IMR-90 (cell line): Measurements from ENCODE around the gene CLASP1. TPM values are rescaled to one million over a fixed set of nuclear protein-coding genes. Genes with fewer than 3 reads are reported as not detected.

Experiments used
- ATAC-seq: fragments of 200-7000 bp; cut with Tn5 transposase; 2 replicates; pipeline ENCODE4 v1.9.1; 2020; ENCODE audit warnings: low read depth, mild to moderate bottlenecking, moderate library complexity
- BruUV-seq: library from RNA; stranded (reverse); fragments of 400-500 nt; replicated peaks from 2 replicates; lab custom pipeline; 2021; lab: Mats Ljungman, UMichigan
- CTCF ChIA-PET: fragments of 300-600 bp; formaldehyde crosslinking; extraction: SDS; loops from one replicate; lab custom pipeline; 2021; ENCODE audit warnings: antibody characterized with exemption; lab: Yijun Ruan, JAX
- POLR2A ChIA-PET: fragments of 300-600 bp; sonication (Branson Sonifier 250); formaldehyde crosslinking; loops from one replicate; lab custom pipeline; 2022; ENCODE audit warnings: antibody characterized with exemption; ENCODE audit not compliant: unreplicated experiment; lab: Charles Lee
- DNase-seq: peaks from one replicate; pipeline ENCODE4 v3.0.0; 2013
- H2AFZ ChIP-seq: replicated peaks from 2 replicates; pipeline ENCODE3; 2013; ENCODE audit warnings: low read length, mild to moderate bottlenecking; ENCODE audit not compliant: poor library complexity
- H2AK5ac ChIP-seq: 2 replicates; pipeline ENCODE4 v1.6.1; 2013; ENCODE audit warnings: low read depth, low read length, inconsistent platforms
- H2AK9ac ChIP-seq: replicated peaks from 2 replicates; pipeline ENCODE3; 2013; ENCODE audit warnings: mild to moderate bottlenecking, low read depth, low read length, moderate library complexity; ENCODE audit not compliant: poor library complexity
- H2BK120ac ChIP-seq: 2 replicates; pipeline ENCODE4 v1.6.1; 2013; ENCODE audit warnings: low read depth, low read length, inconsistent platforms
- H2BK15ac ChIP-seq: 3 replicates; pipeline ENCODE4 v1.6.1; 2013; ENCODE audit warnings: low read depth, low read length, inconsistent platforms
- H2BK20ac ChIP-seq: 2 replicates; pipeline ENCODE4 v1.6.1; 2013; ENCODE audit warnings: low read depth, mild to moderate bottlenecking, inconsistent platforms, low read length, moderate library complexity
- H2BK5ac ChIP-seq: 2 replicates; pipeline ENCODE4 v1.6.1; 2013; ENCODE audit warnings: mild to moderate bottlenecking, low read depth, low read length, inconsistent platforms; ENCODE audit not compliant: poor library complexity, severe bottlenecking
- H3K14ac ChIP-seq: replicated peaks from 2 replicates; pipeline ENCODE4 v1.6.1; 2013; ENCODE audit warnings: low read depth, low read length, inconsistent platforms
- H3K18ac ChIP-seq: 2 replicates; pipeline ENCODE4 v1.6.1; 2013; ENCODE audit warnings: low read depth, low read length, control low read depth
- H3K23ac ChIP-seq: 2 replicates; pipeline ENCODE4 v1.6.1; 2013; ENCODE audit warnings: low read depth, low read length, inconsistent platforms
- H3K27ac ChIP-seq: 2 replicates; pipeline ENCODE4 v1.5.1; 2013; ENCODE audit warnings: mild to moderate bottlenecking, control low read depth, low read length; ENCODE audit not compliant: insufficient read depth
- H3K27me3 ChIP-seq: 2 replicates; pipeline ENCODE4 v1.6.1; 2013; ENCODE audit warnings: low read length; ENCODE audit not compliant: control insufficient read depth, insufficient read depth
- H3K36me3 ChIP-seq: 2 replicates; pipeline ENCODE4 v1.6.1; 2013; ENCODE audit warnings: low read length, mixed read lengths; ENCODE audit not compliant: control insufficient read depth, insufficient read depth
- H3K4ac ChIP-seq: 2 replicates; pipeline ENCODE4 v1.6.1; 2013; ENCODE audit warnings: low read depth, low read length, inconsistent platforms
- H3K4me1 ChIP-seq: 2 replicates; pipeline ENCODE4 v1.6.1; 2013; ENCODE audit warnings: low read length, mixed read lengths; ENCODE audit not compliant: control insufficient read depth, insufficient read depth
- H3K4me2 ChIP-seq: 2 replicates; pipeline ENCODE4 v1.6.1; 2013; ENCODE audit warnings: low read depth, mild to moderate bottlenecking, control low read depth, low read length, moderate library complexity
- H3K4me3 ChIP-seq: 2 replicates; pipeline ENCODE4 v1.5.1; 2013; ENCODE audit warnings: low read depth, mild to moderate bottlenecking, control low read depth, low read length, moderate library complexity; ENCODE audit not compliant: insufficient read depth
- H3K56ac ChIP-seq: 2 replicates; pipeline ENCODE4 v1.6.1; 2013; ENCODE audit warnings: low read length, inconsistent platforms; ENCODE audit not compliant: insufficient read depth; ENCODE audit errors: extremely low read depth
- H3K79me1 ChIP-seq, 2 experiments: 2 replicates each; pipeline ENCODE4 v1.6.1; 2013; ENCODE audit warnings: low read length in 2 of 2, inconsistent platforms in 1 of 2, low read depth in 1 of 2
- H3K9ac ChIP-seq: 2 replicates; pipeline ENCODE4 v1.6.1; 2013; ENCODE audit warnings: low read depth, low read length, control low read depth
- H3K9me1 ChIP-seq: 2 replicates; pipeline ENCODE4 v1.6.1; 2013; ENCODE audit warnings: low read length, inconsistent platforms; ENCODE audit not compliant: insufficient read depth
- H3K9me3 ChIP-seq: 2 replicates; pipeline ENCODE4 v1.6.1; 2013; ENCODE audit warnings: low read length; ENCODE audit not compliant: control insufficient read depth, insufficient read depth
- H4K20me1 ChIP-seq: 2 replicates; pipeline ENCODE4 v1.6.1; 2013; ENCODE audit warnings: low read length, inconsistent platforms; ENCODE audit not compliant: insufficient read depth
- H4K5ac ChIP-seq: 2 replicates; pipeline ENCODE4 v1.6.1; 2013; ENCODE audit warnings: mild to moderate bottlenecking, low read depth, low read length, control low read depth
- H4K8ac ChIP-seq, 2 experiments: 2 replicates each; pipeline ENCODE4 v1.6.1; 2013; ENCODE audit warnings: low read depth in 2 of 2, low read length in 2 of 2, control low read depth in 1 of 2, inconsistent platforms in 1 of 2
- H4K91ac ChIP-seq: 2 replicates; pipeline ENCODE4 v1.6.1; 2013; ENCODE audit warnings: low read depth, low read length, inconsistent platforms; ENCODE audit not compliant: insufficient read depth
- BHLHE40 ChIP-seq: fragments of 150-350 bp; IDR thresholded peaks from 2 replicates; pipeline ENCODE4 v1.6.1; 2016; ENCODE audit warnings: mild to moderate bottlenecking, low read depth, low read length
- CEBPB ChIP-seq: IDR thresholded peaks from 2 replicates; pipeline ENCODE4 v1.6.1; 2012; ENCODE audit warnings: low read depth, low read length, improper control_type of control experiment
- CTCF ChIP-seq: conservative IDR thresholded peaks from 2 replicates; pipeline ENCODE4 v1.5.1; 2012; ENCODE audit warnings: mild to moderate bottlenecking, low read depth, low read length, improper control_type of control experiment
- ELK1 ChIP-seq: fragments of 150-350 bp; IDR thresholded peaks from 2 replicates; pipeline ENCODE4 v1.6.1; 2016; ENCODE audit warnings: low read depth, mild to moderate bottlenecking, low read length, moderate library complexity, borderline replicate concordance
- FOS ChIP-seq: fragments of 150-350 bp; IDR thresholded peaks from 2 replicates; pipeline ENCODE4 v1.6.1; 2016; ENCODE audit warnings: low read depth, low read length
- MAFK ChIP-seq: IDR thresholded peaks from 2 replicates; pipeline ENCODE4 v1.6.1; 2012; ENCODE audit warnings: low read depth, low read length, improper control_type of control experiment
- MAZ ChIP-seq: IDR thresholded peaks from 2 replicates; pipeline ENCODE4 v1.6.1; 2012; ENCODE audit warnings: low read depth, mild to moderate bottlenecking, low read length, improper control_type of control experiment, moderate library complexity, borderline replicate concordance
- MXI1 ChIP-seq: IDR thresholded peaks from 2 replicates; pipeline ENCODE4 v1.6.1; 2012; ENCODE audit warnings: low read depth, mild to moderate bottlenecking, low read length, moderate library complexity, borderline replicate concordance
- NFE2L2 ChIP-seq: fragments of 150-350 bp; IDR thresholded peaks from 2 replicates; pipeline ENCODE4 v1.6.1; 2016; ENCODE audit warnings: low read depth, mild to moderate bottlenecking, low read length
- POLR2A ChIP-seq: IDR thresholded peaks from 2 replicates; pipeline ENCODE4 v1.6.1; 2012; ENCODE audit warnings: mild to moderate bottlenecking, low read depth, low read length
- RAD21 ChIP-seq: IDR thresholded peaks from 2 replicates; pipeline ENCODE4 v1.6.1; 2012; ENCODE audit warnings: low read length, improper control_type of control experiment
- RCOR1 ChIP-seq: IDR thresholded peaks from 2 replicates; pipeline ENCODE4 v1.6.1; 2012; ENCODE audit warnings: mild to moderate bottlenecking, low read length, improper control_type of control experiment; ENCODE audit not compliant: insufficient replicate concordance
- RFX5 ChIP-seq: IDR thresholded peaks from 2 replicates; pipeline ENCODE4 v1.8.0; 2012; ENCODE audit warnings: low read depth, mild to moderate bottlenecking, low read length, moderate library complexity
- SMC3 ChIP-seq: fragments of 150-350 bp; IDR thresholded peaks from 2 replicates; pipeline ENCODE4 v1.6.1; 2016; ENCODE audit warnings: low read depth, mild to moderate bottlenecking, antibody characterized with exemption, low read length, moderate library complexity
- USF2 ChIP-seq: fragments of 150-350 bp; IDR thresholded peaks from 2 replicates; pipeline ENCODE4 v1.6.1; 2017; ENCODE audit warnings: mild to moderate bottlenecking, antibody characterized with exemption, low read length, low read depth
- WGBS, 2 experiments: methylation state at CpG; one replicate each; pipeline versions ENCODE4 v1.1.5 to v1.1.7; 2013; ENCODE audit warnings: missing lambda C conversion rate in 2 of 2; ENCODE audit not compliant: insufficient read length in 1 of 2; ENCODE audit errors: extremely low coverage in 2 of 2; 5-methylcytosine and 5-hydroxymethylcytosine counted together
- dilution Hi-C: fragments of 300-500 bp; cut with HindIII; formaldehyde crosslinking; loops from one replicate; pipeline ENCODE4 v1.14.3; 2018; ENCODE audit warnings: low sequenced_read_pairs; ENCODE audit not compliant: unreplicated experiment
- in situ Hi-C: fragments of 300-500 bp; cut with MboI; formaldehyde crosslinking; loops from 3 replicates; pipeline ENCODE4 v1.14.3; 2019; ENCODE audit warnings: low sequenced_read_pairs, inconsistent platforms, mixed read lengths
- intact Hi-C: fragments of 100-400 bp; cut with micrococcal nuclease; formaldehyde crosslinking; loops from 2 replicates; pipeline ENCODE4 v1.10.0; 2022
- polyA plus RNA-seq, 3 experiments: library from polyadenylated mRNA; depleted of rRNA; stranded (reverse); fragments of >200 nt; gene quantifications; 2 replicates each; pipeline ENCODE4 v1.2.3, GENCODE V29; 2012; ENCODE audit warnings: low replicate concordance in 1 of 3
- total RNA-seq: library from RNA; depleted of rRNA; stranded (reverse); fragments of >200 nt; gene quantifications from 2 replicates; pipeline ENCODE4 v1.2.3, GENCODE V29; 2012

CLASP1 gene
- total and polyA plus RNA-seq, 2 of the 4 experiments (the other 2 are of a cell fraction) = 12.3 to 33.7 TPM

GRCh38 chr2:121298476-121298875, 350.8 kb downstream of the CLASP1 start:
- no peak overlapping the region for H3K56ac ChIP-seq
- no peak overlapping the region for H2AK9ac ChIP-seq
- intact Hi-C loops (no loop called here), dilution Hi-C loops (no loop called here), in situ Hi-C loops (no loop called here)
- H3K4me2 ChIP-seq = no peak overlapping the region
- H3K14ac ChIP-seq = no peak overlapping the region
- POLR2A ChIA-PET = no interaction called here
- no peak overlapping the region for H3K4ac ChIP-seq
- no peaks in the 10 kb centered on the region for H3K9me1 ChIP-seq
- CTCF ChIA-PET = interaction anchor here (1.4 kb wide), 1 partner anchor 12 kb away, joined by 3 read pairs; no protein-coding TSS in a partner anchor
- no peak overlapping the region for H2BK5ac ChIP-seq
- no peak overlapping the region for H4K91ac ChIP-seq
- H4K5ac ChIP-seq = no peak overlapping the region
- H2BK20ac ChIP-seq = no peak overlapping the region
- H3K36me3 ChIP-seq = no peaks in the 10 kb centered on the region
- no peak overlapping the region for H3K23ac ChIP-seq
- ATAC-seq = no peak
- H4K20me1 ChIP-seq = no peaks in the 10 kb centered on the region
- H3K9ac ChIP-seq = no peak overlapping the region
- DNase-seq = no peak
- 78% methylated on average over 7 of the region's 12 CpGs; no CpG with 5 or more reads in 1 of the 2 experiments for WGBS, 2 experiments
- H3K27me3 ChIP-seq = peaks cover 7% of the 10 kb centered on the region
- no peak overlapping the region for H2AK5ac ChIP-seq
- H2BK120ac ChIP-seq = no peak overlapping the region
- no peaks in the 10 kb centered on the region for H3K4me1 ChIP-seq
- TF ChIP-seq NFE2L2 (no peak), RCOR1 (no peak), CEBPB (no peak), MXI1 (no peak), BHLHE40 (no peak), POLR2A (no peak), RFX5 (no peak), RAD21 (no peak), MAFK (no peak), MAZ (no peak), USF2 (no peak), SMC3 (no peak), CTCF (no peak), ELK1 (no peak), FOS (no peak)
- no TSS peak for BruUV-seq
- no peak overlapping the region for H3K18ac ChIP-seq
- no peak overlapping the region for H2AFZ ChIP-seq
- H2BK15ac ChIP-seq = no peak overlapping the region
- no peaks in the 10 kb centered on the region for H3K79me1 ChIP-seq
- no peak overlapping the region for H3K27ac ChIP-seq
- no peaks in the 10 kb centered on the region for H3K9me3 ChIP-seq
- no peak overlapping the region for H3K4me3 ChIP-seq
- H4K8ac ChIP-seq = no peak overlapping the region
